Keratinocyte (primary cell): Measurements from ENCODE around the gene SCRT2. TPM values are rescaled to one million over a fixed set of nuclear protein-coding genes. Genes with fewer than 3 reads are reported as not detected.

Source experiments
- DNase-seq: peaks from one replicate; pipeline ENCODE4 v3.0.0-alpha.2; 2011; ENCODE audit warnings: low read depth, missing footprints, low spot score
- FAIRE-seq: peaks from 2 replicates; lab custom pipeline; 2011; peaks lifted over from hg19 to GRCh38; lab: Jason Lieb, UNC
- H2AFZ ChIP-seq: 2 replicates; pipeline ENCODE4 v1.6.0; 2012; ENCODE audit warnings: low read length, control low read depth, inconsistent platforms; ENCODE audit not compliant: control insufficient read depth
- H3K27ac ChIP-seq: 2 replicates; pipeline ENCODE4 v1.5.1; 2011; ENCODE audit warnings: low read length; ENCODE audit not compliant: control insufficient read depth, insufficient read depth
- H3K27me3 ChIP-seq: 3 replicates; pipeline ENCODE4 v1.6.0; 2011; ENCODE audit warnings: low read length; ENCODE audit not compliant: control insufficient read depth, insufficient read depth; ENCODE audit errors: extremely low read depth
- H3K36me3 ChIP-seq, 2 experiments: 2 replicates in 1 of 2; 3 replicates in 1 of 2; pipeline ENCODE4 v1.5.1; 2011; ENCODE audit warnings: low read length in 2 of 2, mild to moderate bottlenecking in 1 of 2; ENCODE audit not compliant: control insufficient read depth in 2 of 2, insufficient read depth in 2 of 2; ENCODE audit errors: extremely low read depth in 1 of 2
- H3K4me1 ChIP-seq: 3 replicates; pipeline ENCODE4 v1.5.1; 2011; ENCODE audit warnings: low read length; ENCODE audit not compliant: control insufficient read depth, insufficient read depth; ENCODE audit errors: extremely low read depth
- H3K4me2 ChIP-seq: 3 replicates; pipeline ENCODE4 v1.6.0; 2011; ENCODE audit warnings: low read depth, low read length; ENCODE audit not compliant: control insufficient read depth, insufficient read depth; ENCODE audit errors: extremely low read depth
- H3K4me3 ChIP-seq, 3 experiments: fragments of 200-600 bp in 1 of 3; sonication (generic) in 1 of 3; 2 replicates in 2 of 3; 3 replicates in 1 of 3; pipeline ENCODE4 v1.5.1; 2011 to 2016; ENCODE audit warnings: low read length in 3 of 3, mild to moderate bottlenecking in 3 of 3, control low read depth in 2 of 3, inconsistent platforms in 1 of 3, low read depth in 1 of 3, mixed read lengths in 1 of 3, mixed run types in 1 of 3, moderate library complexity in 1 of 3; ENCODE audit not compliant: control insufficient read depth in 2 of 3, insufficient read depth in 2 of 3; ENCODE audit errors: extremely low read depth in 1 of 3
- H3K79me2 ChIP-seq: 2 replicates; pipeline ENCODE4 v1.6.0; 2012; ENCODE audit warnings: low read length; ENCODE audit not compliant: control insufficient read depth, insufficient read depth
- H3K9ac ChIP-seq: 3 replicates; pipeline ENCODE4 v1.6.0; 2011; ENCODE audit warnings: low read length; ENCODE audit not compliant: control insufficient read depth, insufficient read depth; ENCODE audit errors: extremely low read depth
- H3K9me1 ChIP-seq: 3 replicates; pipeline ENCODE4 v1.6.0; 2011; ENCODE audit warnings: low read length; ENCODE audit not compliant: control insufficient read depth, insufficient read depth; ENCODE audit errors: extremely low read depth
- H3K9me3 ChIP-seq: 2 replicates; pipeline ENCODE4 v1.5.1; 2012; ENCODE audit warnings: low read depth, low read length; ENCODE audit not compliant: control insufficient read depth
- H4K20me1 ChIP-seq: 3 replicates; pipeline ENCODE4 v1.6.0; 2011; ENCODE audit warnings: low read length; ENCODE audit not compliant: control insufficient read depth, insufficient read depth; ENCODE audit errors: extremely low read depth
- EZH2 ChIP-seq: IDR thresholded peaks from one replicate; pipeline ENCODE4 v1.6.1; 2012; ENCODE audit warnings: inconsistent platforms, mild to moderate bottlenecking, low read length, moderate library complexity
- dilution Hi-C: fragments of 300-500 bp; cut with MboI; formaldehyde crosslinking; loops from one replicate; pipeline ENCODE4 v1.7.0; 2020; ENCODE audit warnings: low sequenced_read_pairs; ENCODE audit not compliant: extremely low pct_ligation_motif_present
- polyA plus RNA-seq, 5 experiments: library from polyadenylated mRNA; depleted of rRNA in 3 of 5; stranded (reverse) in 3 of 5; stranded (forward) in 1 of 5; unstranded in 1 of 5; fragments of >200 nt; gene quantifications; 1 replicate in 1 of 5; 2 replicates in 3 of 5; 3 replicates in 1 of 5; pipeline versions ENCODE4 v1.2.1 to v1.2.3, GENCODE V29; 2011 to 2012; ENCODE audit warnings: missing spikeins in 2 of 5, low read depth in 1 of 5, low replicate concordance in 1 of 5
- TF ChIP-seq, protein P1 (sequence below), 3 experiments: IDR thresholded peaks in 1 of 3; conservative IDR thresholded peaks in 1 of 3; optimal IDR thresholded peaks in 1 of 3; 2 replicates in 2 of 3; 3 replicates in 1 of 3; pipeline versions ENCODE3 to v1.5.1; 2011; ENCODE audit warnings: low read length in 3 of 3, mild to moderate bottlenecking in 3 of 3, moderate library complexity in 2 of 3, control low read depth in 1 of 3, inconsistent platforms in 1 of 3; ENCODE audit not compliant: insufficient read depth in 2 of 3; ENCODE audit errors: extremely low read depth in 1 of 3

The SCRT2 gene
- polyA plus RNA-seq, 1 donor (not counting 4 experiments of a cell fraction or from before 2014, with no cell fraction given), result not detected

DNA sequence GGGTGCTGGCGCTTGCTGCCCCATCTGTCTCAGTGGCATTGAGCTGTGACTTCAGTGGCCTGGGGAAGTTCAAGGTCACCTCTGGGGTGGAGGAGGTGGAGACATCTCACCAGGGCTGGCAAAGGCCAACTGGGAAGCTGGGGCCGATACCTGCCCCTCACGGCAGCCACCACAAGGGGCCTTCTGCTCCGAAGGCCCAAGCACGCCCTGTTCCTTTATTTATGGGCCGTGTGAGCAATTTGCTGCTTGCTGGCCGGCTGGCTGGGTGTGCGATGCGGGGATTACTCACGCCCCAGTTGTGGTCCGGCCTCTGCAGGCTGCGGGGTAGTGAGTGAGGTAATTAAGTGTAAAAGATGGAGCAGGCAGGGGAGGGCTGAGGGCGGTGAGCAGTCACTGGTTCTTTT lies 13.2 kb upstream of the SCRT2 start:
- H3K79me2 ChIP-seq, result no peaks in the 10 kb centered on the region
- H3K36me3 ChIP-seq, result no peaks in the 10 kb centered on the region
- no peak overlapping the region for H3K4me3 ChIP-seq
- peaks cover 9% of the 10 kb centered on the region for H3K27me3 ChIP-seq
- dilution Hi-C loops, result no loop called here
- DNase-seq (no peak), FAIRE-seq (no peak)
- H2AFZ ChIP-seq, result no peak overlapping the region
- H3K27ac ChIP-seq, result no peak overlapping the region
- no peaks in the 10 kb centered on the region for H3K9me3 ChIP-seq
- TF ChIP-seq, protein P1, sequence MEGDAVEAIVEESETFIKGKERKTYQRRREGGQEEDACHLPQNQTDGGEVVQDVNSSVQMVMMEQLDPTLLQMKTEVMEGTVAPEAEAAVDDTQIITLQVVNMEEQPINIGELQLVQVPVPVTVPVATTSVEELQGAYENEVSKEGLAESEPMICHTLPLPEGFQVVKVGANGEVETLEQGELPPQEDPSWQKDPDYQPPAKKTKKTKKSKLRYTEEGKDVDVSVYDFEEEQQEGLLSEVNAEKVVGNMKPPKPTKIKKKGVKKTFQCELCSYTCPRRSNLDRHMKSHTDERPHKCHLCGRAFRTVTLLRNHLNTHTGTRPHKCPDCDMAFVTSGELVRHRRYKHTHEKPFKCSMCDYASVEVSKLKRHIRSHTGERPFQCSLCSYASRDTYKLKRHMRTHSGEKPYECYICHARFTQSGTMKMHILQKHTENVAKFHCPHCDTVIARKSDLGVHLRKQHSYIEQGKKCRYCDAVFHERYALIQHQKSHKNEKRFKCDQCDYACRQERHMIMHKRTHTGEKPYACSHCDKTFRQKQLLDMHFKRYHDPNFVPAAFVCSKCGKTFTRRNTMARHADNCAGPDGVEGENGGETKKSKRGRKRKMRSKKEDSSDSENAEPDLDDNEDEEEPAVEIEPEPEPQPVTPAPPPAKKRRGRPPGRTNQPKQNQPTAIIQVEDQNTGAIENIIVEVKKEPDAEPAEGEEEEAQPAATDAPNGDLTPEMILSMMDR (optimal IDR thresholded peaks at IDR 0.05 in 1 of 3, IDR thresholded peaks at IDR 0.05 in 1 of 3, conservative IDR thresholded peaks at IDR 0.05 in 1 of 3; ENCODE audit: extremely low read depth in 1 of 3, insufficient read depth in 2 of 3, low read length in 3 of 3), result peak in 1 of 3 experiments; percentile 16
- no peak for TF ChIP-seq EZH2
- H3K4me2 ChIP-seq, result no peak overlapping the region
- H3K4me1 ChIP-seq, result no peaks in the 10 kb centered on the region
- H3K9me1 ChIP-seq, result no peaks in the 10 kb centered on the region
- no peak overlapping the region for H3K9ac ChIP-seq
- H4K20me1 ChIP-seq, result no peaks in the 10 kb centered on the region

DNA sequence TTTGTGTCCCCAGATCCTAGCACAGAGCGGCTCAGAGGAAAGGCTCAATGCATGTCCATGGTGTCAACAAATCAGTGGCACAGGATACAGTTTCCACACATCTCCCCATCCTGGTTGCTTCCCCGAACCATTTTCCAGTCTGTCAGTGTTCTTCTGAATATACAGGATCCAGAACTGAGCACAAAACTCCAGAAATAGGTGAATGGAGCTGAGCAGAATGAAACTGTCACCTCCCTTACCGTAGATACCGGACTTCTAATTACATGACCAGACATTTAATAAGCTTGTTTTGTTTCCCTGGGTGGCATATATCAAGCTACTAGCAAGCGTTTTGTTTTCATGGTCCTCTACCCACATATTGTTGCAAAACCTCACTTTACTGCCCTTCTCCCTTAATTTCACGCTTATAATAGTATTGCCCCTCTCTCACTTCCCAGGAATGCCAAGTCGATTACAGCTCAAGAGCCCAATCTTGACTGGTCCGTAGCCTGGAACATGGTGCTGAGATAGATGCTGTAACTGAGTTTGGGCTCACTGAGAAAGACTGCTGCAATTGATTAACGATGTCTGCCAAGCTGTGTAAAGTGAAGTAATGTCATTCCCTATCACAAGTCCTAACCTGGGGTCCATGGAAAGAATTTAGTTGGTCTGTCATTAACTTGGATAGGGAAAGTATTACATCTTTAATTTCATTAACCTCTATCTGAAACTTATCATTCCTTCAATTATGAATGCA lies 12.0 kb upstream of the SCRT2 start:
- Histone ChIP-seq H3K27ac (no peak overlapping the region), H3K9me1 (no peaks in the 10 kb centered on the region), H4K20me1 (no peaks in the 10 kb centered on the region), H3K79me2 (no peaks in the 10 kb centered on the region), H2AFZ (no peak overlapping the region), H3K9ac (no peak overlapping the region), H3K27me3 (peaks cover 9% of the 10 kb centered on the region), H3K4me3 (no peak overlapping the region), H3K36me3 (no peaks in the 10 kb centered on the region), H3K4me2 (no peak overlapping the region), H3K9me3 (no peaks in the 10 kb centered on the region), H3K4me1 (no peaks in the 10 kb centered on the region)
- TF ChIP-seq, protein P1 (optimal IDR thresholded peaks at IDR 0.05 in 1 of 3, IDR thresholded peaks at IDR 0.05 in 1 of 3, conservative IDR thresholded peaks at IDR 0.05 in 1 of 3; ENCODE audit: extremely low read depth in 1 of 3, insufficient read depth in 2 of 3, low read length in 3 of 3), result no peak
- no peak for TF ChIP-seq EZH2
- dilution Hi-C loops, result no loop called here
- DNase-seq (no peak), FAIRE-seq (no peak)
